HUES48 (cell line): ENCODE data around the gene IKBKE.

ENCODE experiments used
- H3K27ac ChIP-seq: one replicate; pipeline ENCODE4 v1.7.0; 2013; ENCODE audit warnings: low read depth, low read length, inconsistent platforms
- H3K27me3 ChIP-seq: 2 replicates; pipeline ENCODE4 v1.6.1; 2013; ENCODE audit warnings: mild to moderate bottlenecking, low read length; ENCODE audit not compliant: control insufficient read depth, insufficient read depth
- H3K36me3 ChIP-seq: 2 replicates; pipeline ENCODE4 v1.6.1; 2013; ENCODE audit warnings: low read length; ENCODE audit not compliant: control insufficient read depth, insufficient read depth
- H3K4me1 ChIP-seq: 2 replicates; pipeline ENCODE4 v1.6.1; 2013; ENCODE audit warnings: mild to moderate bottlenecking, low read length; ENCODE audit not compliant: control insufficient read depth, insufficient read depth
- H3K4me3 ChIP-seq: 2 replicates; pipeline ENCODE4 v1.5.1; 2013; ENCODE audit warnings: mild to moderate bottlenecking, low read depth, low read length
- H3K9ac ChIP-seq: 2 replicates; pipeline ENCODE4 v1.6.1; 2013; ENCODE audit warnings: mild to moderate bottlenecking, low read depth, low read length, moderate library complexity
- H3K9me3 ChIP-seq: 2 replicates; pipeline ENCODE4 v1.6.1; 2013; ENCODE audit warnings: low read length; ENCODE audit not compliant: control insufficient read depth, insufficient read depth

IKBKE gene

DNA sequence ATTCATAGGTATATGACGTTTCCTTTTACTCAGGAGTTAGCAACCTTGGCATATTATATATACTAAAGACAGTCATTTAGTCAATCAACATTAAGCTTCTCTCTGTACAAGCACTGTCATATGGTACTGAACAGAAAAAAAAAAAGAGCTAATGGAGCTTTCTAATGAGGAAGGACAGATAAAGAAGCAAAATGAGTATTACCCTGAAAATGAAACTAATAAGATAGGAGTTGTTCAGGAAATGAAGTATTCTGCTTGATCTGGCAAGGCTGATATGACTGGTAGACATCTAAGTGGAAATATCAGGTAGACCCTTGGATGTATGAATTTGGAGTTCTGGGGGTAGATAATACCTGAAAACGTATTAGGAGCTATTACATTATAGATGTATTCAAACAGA lies 4.3 kb upstream of the IKBKE start:
- peaks cover 20% of the 10 kb centered on the region for H3K4me1 ChIP-seq
- H3K36me3 ChIP-seq = peaks cover 6% of the 10 kb centered on the region; the same call in 1 of the 2 replicates
- no peaks in the 10 kb centered on the region for H3K9me3 ChIP-seq
- H3K27ac ChIP-seq = no peak overlapping the region
- no peak overlapping the region for H3K4me3 ChIP-seq
- no peak overlapping the region for H3K9ac ChIP-seq
- no peaks in the 10 kb centered on the region for H3K27me3 ChIP-seq

DNA sequence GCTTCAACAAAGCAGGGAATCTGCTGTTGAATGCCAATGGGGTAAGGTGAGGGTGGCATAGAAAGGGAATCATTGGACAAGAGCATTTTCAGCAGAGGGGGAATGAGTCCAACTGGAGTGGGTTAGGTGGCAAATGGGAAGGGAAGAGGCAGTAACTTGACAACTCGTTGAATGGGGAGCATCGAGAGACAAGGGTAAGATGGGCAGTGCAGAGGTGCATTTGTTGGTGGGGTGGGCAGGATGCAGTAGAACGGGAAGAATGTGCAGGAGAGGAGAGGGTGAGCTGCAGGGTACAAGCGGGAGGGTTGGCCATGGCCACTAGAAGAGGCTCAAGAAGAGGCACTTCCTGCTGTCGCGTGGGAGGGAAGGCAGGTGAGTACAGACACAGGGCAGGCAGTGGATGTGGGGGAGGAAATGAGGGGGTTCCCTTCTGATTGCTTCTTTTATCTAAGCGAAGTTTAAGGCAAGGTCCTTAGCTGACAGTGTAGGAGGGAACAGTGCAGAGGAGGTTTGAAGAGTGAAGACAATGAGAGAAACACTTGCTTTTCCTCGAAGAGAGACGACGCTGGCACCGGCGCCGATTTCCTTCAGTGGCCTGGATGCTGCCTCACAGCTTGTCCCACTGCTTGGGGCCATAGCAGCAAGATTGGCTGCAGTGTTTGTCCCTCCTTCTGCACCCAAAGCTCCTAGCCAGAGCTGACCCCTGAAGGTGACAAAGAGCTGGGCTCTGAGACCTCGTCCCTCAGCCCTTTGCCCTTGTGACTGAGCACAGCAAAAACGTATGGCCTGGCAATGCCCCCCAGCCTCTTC lies 3.2 kb upstream of the IKBKE start:
- Histone ChIP-seq H3K27ac (no peak overlapping the region), H3K4me3 (no peak overlapping the region), H3K4me1 (peaks cover 27% of the 10 kb centered on the region)

DNA sequence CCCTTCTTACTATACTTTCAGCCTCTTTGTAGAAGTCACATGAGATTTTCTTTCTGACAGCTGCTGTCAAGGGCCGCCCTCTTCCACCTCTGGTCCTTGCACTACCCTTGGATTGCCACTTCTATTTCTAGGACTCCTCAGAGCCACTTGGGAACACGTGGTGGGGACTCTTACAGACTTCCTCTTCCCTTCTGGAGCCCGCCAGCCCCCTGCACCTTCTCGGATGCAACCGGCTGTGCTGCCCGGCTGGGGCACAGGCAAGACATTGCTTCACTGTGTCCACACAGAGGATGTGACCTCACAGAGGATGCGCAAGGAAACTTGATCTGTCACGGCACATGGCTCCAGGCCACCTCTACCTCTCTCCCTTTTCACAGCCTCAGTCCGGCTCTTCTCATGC lies 2.4 kb upstream of the IKBKE start:
- Histone ChIP-seq H3K4me1 (peaks cover 34% of the 10 kb centered on the region), H3K27ac (no peak overlapping the region)

More for the DNA sequence above, 3.2 kb upstream of the IKBKE start:
- H3K9ac ChIP-seq = no peak overlapping the region
- no peaks in the 10 kb centered on the region for H3K9me3 ChIP-seq
- peaks cover 6% of the 10 kb centered on the region; the same call in 1 of the 2 replicates for H3K36me3 ChIP-seq
- no peaks in the 10 kb centered on the region for H3K27me3 ChIP-seq

DNA sequence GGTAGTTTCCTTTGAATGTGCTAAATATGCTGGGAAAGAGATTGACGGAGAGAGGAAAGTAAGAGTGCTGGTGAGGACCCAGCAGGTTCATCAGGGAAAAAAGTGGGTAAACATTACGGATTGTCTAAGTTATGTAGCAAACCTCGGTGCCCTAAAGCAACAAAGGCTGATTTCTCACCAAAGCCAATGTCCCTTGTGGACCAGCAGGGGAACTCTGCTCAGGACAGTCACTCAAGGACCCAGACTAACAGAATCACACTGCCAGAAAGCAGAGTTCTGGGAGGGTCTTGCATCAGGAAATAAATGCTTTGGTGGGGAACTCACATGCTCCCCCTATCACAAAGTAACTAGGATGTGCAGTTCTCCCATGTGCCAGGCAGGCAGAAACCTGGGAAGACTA lies 1.7 kb upstream of the IKBKE start:
- H3K27me3 ChIP-seq = no peaks in the 10 kb centered on the region
- no peak overlapping the region for H3K9ac ChIP-seq
- H3K4me1 ChIP-seq = peaks cover 34% of the 10 kb centered on the region
- H3K36me3 ChIP-seq = peaks cover under 1% of the 10 kb centered on the region; the same call in 1 of the 2 replicates
- no peak overlapping the region for H3K4me3 ChIP-seq
- H3K27ac ChIP-seq = no peak overlapping the region
- no peaks in the 10 kb centered on the region for H3K9me3 ChIP-seq

More for the DNA sequence above, 2.4 kb upstream of the IKBKE start:
- Histone ChIP-seq H3K9ac (no peak overlapping the region), H3K9me3 (no peaks in the 10 kb centered on the region), H3K4me3 (no peak overlapping the region), H3K27me3 (no peaks in the 10 kb centered on the region), H3K36me3 (peaks cover 6% of the 10 kb centered on the region; the same call in 1 of the 2 replicates)

DNA sequence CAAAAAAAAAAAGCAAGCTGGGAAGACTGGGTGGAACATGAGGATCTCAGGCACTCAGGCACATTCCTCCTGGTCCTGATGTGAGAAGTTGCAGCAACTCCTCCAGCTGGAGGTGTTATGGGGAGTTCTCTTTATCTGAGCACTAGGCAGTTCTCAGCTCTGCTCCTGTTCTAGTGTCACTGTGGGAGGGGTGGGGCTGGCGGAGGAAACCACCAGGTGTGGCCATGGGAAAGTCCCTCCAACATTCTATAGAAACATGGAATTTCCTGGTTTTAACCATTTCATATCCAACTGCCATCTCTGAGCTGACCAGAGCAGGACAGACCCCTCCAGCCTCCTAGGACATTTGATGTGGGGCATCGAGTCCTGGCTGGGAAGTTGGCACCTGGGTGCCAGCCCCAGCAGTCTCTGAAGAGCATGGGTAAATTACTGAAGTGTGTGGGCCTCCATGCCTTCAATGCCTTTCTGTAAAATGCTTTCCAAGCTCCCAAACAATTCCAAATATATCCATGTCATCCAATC lies 804 bp upstream of the IKBKE start:
- peaks cover 34% of the 10 kb centered on the region for H3K4me1 ChIP-seq
- no peak overlapping the region for H3K4me3 ChIP-seq
- H3K36me3 ChIP-seq = no peaks in the 10 kb centered on the region
- peak overlapping the region; percentile 69 for H3K27ac ChIP-seq
- H3K9ac ChIP-seq = no peak overlapping the region
- no peaks in the 10 kb centered on the region for H3K27me3 ChIP-seq
- H3K9me3 ChIP-seq = no peaks in the 10 kb centered on the region

DNA sequence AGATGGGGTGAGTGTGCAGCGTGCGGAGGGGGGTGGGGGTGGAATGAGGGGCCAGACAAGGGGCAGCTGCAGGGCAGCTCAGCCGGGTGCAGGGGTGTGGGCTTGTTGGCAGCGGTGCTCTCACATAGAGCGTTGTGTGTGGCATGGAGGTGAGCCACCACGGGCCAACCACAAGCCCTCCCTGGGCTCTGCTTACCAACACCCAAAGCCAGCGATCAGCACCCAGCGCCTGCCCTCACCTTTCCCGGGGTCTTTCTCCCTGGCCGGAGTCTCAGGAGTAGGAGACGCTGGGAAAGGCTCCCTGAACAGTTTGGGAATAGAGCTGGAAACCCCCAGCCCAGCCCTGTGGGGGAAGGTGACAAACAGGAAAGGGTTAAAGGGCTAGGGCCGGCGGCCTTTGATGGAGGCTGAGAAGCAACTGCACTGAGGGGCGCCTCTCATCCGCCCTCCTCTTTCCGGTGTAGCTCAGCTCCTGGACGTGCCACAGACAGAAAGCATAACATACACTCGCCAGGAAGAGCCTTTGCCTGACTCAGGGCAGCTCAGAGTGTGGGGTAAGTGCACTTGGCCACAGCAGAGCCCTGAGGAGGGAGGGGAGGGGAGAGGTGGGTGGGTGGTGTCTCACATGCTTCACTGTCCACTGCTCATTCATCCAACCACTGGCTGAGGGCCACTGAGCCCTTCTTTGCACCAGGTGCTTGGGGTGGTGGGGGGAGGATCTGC lies 577 bp downstream of the IKBKE start:
- Histone ChIP-seq H3K4me1 (peaks cover 34% of the 10 kb centered on the region), H3K36me3 (peaks cover 2% of the 10 kb centered on the region; the same call in 1 of the 2 replicates), H3K4me3 (peak overlapping the region; percentile 58), H3K9ac (no peak overlapping the region), H3K9me3 (no peaks in the 10 kb centered on the region), H3K27ac (peak overlapping the region; percentile 69), H3K27me3 (no peaks in the 10 kb centered on the region)

DNA sequence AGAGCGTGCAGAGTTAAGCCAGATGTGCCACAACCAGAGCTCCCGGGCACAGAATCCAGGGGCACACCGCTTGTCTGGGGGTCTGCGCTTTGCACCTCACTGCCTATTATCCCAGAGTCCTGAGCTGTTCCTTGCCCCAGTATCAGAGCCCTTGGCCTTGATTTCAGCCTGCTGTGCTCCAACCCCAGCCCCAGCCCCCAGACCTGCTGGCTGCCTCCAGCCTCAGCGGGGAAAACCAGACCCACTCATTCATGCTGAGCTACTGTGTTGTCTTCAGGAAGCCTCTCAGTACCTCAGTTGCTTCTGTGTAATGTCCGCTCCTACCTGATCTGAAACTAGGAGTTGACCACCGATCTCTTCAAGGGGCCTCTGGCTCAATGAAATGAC lies 1.1 kb downstream of the IKBKE start:
- peak overlapping the region; percentile 69 for H3K27ac ChIP-seq
- H3K27me3 ChIP-seq = no peaks in the 10 kb centered on the region
- H3K4me1 ChIP-seq = peaks cover 34% of the 10 kb centered on the region
- H3K4me3 ChIP-seq = peak overlapping the region; percentile 58
- no peak overlapping the region for H3K9ac ChIP-seq
- peaks cover 7% of the 10 kb centered on the region; the same call in 1 of the 2 replicates for H3K36me3 ChIP-seq
- no peaks in the 10 kb centered on the region for H3K9me3 ChIP-seq

DNA sequence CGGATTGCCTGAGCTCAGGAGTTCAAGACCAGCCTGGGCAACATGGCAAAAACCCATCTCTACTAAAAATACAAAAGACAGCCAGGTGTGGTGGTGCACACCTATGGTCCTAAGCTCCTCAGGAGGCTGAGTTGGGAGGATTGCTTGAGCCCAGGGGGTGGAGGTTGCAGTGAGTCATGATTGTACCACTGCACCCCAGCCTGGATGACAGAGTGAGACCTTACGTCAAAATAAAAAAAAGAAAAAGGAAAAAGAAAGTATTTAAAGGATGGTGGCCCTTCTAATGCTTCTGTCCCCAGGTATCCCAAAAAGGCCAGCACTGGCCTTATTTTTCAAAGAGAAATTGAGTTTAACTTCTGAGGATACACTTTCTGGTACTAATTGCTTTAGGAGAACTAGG lies 1.7 kb downstream of the IKBKE start:
- Histone ChIP-seq H3K36me3 (peaks cover 7% of the 10 kb centered on the region; the same call in 1 of the 2 replicates), H3K27ac (no peak overlapping the region), H3K4me1 (peaks cover 34% of the 10 kb centered on the region), H3K27me3 (no peaks in the 10 kb centered on the region), H3K4me3 (no peak overlapping the region), H3K9me3 (no peaks in the 10 kb centered on the region), H3K9ac (no peak overlapping the region)

DNA sequence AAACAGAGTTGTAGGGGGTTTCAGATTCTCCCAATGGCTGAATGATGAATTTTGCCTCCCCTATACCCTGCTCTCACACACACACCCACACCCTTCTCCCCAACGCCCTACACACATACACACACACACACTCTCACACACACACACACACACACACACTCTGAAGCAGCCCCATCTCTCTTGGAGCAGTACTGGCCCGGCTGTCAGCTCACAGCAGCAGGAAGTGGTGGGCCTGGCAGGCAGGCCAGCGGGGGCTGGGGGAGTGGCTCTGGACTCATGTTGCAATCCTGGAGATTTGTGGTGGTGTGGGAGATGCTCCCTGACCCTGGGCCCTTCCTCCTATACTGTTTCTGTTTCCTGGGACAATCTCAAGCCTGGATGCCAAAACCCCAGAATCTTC lies 2.2 kb downstream of the IKBKE start:
- Histone ChIP-seq H3K4me3 (no peak overlapping the region), H3K36me3 (peaks cover 7% of the 10 kb centered on the region; the same call in 1 of the 2 replicates), H3K9ac (no peak overlapping the region), H3K9me3 (no peaks in the 10 kb centered on the region), H3K4me1 (peaks cover 29% of the 10 kb centered on the region), H3K27ac (no peak overlapping the region), H3K27me3 (no peaks in the 10 kb centered on the region)

DNA sequence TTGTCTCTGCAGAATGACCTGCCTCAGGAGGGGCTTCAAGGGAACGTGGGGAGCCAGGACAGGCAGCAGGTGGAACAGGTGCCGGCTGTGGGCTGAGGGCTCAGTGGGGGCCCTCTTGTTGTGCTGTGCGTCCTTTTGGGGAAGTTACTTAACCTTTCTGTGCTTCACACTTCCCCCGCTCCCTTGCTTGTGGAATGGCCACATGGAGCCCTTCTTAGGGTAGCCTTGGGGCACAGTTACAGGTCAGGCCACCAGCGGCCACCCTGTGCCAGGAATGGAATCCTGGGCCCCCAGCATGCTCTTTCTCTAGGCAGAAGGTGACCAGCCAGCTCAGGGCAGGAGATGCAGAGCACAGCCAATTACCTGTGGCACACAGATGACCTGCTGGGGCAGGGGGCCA lies 2.6 kb downstream of the IKBKE start:
- no peaks in the 10 kb centered on the region for H3K27me3 ChIP-seq
- peaks cover 29% of the 10 kb centered on the region for H3K4me1 ChIP-seq
- H3K9ac ChIP-seq = no peak overlapping the region
- H3K9me3 ChIP-seq = no peaks in the 10 kb centered on the region
- peaks cover 7% of the 10 kb centered on the region; the same call in 1 of the 2 replicates for H3K36me3 ChIP-seq
- H3K27ac ChIP-seq = no peak overlapping the region
- no peak overlapping the region for H3K4me3 ChIP-seq

DNA sequence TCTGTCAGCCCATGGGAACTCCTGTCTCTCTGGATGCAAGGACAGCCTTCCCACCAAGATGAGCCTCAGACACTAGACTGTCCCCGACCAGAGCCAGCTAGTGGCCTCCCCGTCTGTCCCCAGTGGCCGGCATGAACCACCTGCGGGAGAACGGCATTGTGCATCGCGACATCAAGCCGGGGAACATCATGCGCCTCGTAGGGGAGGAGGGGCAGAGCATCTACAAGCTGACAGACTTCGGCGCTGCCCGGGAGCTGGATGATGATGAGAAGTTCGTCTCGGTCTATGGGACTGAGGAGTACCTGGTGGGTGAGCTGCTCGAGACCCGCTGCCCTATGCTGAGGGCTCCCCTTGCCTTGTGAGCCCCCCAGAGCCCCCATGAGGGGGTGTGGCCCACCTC lies 5.8 kb downstream of the IKBKE start:
- Histone ChIP-seq H3K36me3 (peaks cover 13% of the 10 kb centered on the region; the same call in 1 of the 2 replicates), H3K27me3 (no peaks in the 10 kb centered on the region), H3K9ac (no peak overlapping the region), H3K9me3 (no peaks in the 10 kb centered on the region), H3K27ac (no peak overlapping the region), H3K4me1 (peaks cover 15% of the 10 kb centered on the region), H3K4me3 (no peak overlapping the region)
